T-cell (primary cell): ENCODE measurements around the gene FAM135A. TPM values are rescaled to one million over a fixed set of nuclear protein-coding genes. Genes with fewer than 3 reads are reported as not detected.

Experiments
- ATAC-seq, 4 experiments: fragments of 200-7000 bp in 3 of 4; fragments of 150-1000 bp in 1 of 4; cut with Tn5 transposase; replicated peaks in 1 of 4; 1 replicate in 3 of 4; 2 replicates in 1 of 4; pipeline ENCODE4 v1.10.0; 2021; ENCODE audit warnings: moderate library complexity in 3 of 4, mild to moderate bottlenecking in 2 of 4, moderate number of reproducible peaks in 1 of 4
- CTCF ChIA-PET, 2 donors: fragments of 300-600 bp; sonication (Branson Sonifier 250); formaldehyde crosslinking; loops; one replicate each; lab custom pipeline; 2022; ENCODE audit warnings: antibody characterized with exemption in 2 of 2; lab: Charles Lee
- POLR2A ChIA-PET, 2 donors: fragments of 300-600 bp; sonication (Branson Sonifier 250); formaldehyde crosslinking; loops; one replicate each; lab custom pipeline; 2022; ENCODE audit warnings: antibody characterized with exemption in 2 of 2; lab: Charles Lee
- DNase-seq, 35 experiments: peaks; one replicate each; pipeline versions ENCODE4 v3.0.0 to v3.0.0-alpha.2; 2013 to 2023
- H3K27ac ChIP-seq: one replicate; pipeline ENCODE4 v1.5.1; 2013; ENCODE audit warnings: low read length
- H3K27me3 ChIP-seq, 2 experiments: replicated peaks in 1 of 2; 1 replicate in 1 of 2; 2 replicates in 1 of 2; pipeline versions ENCODE4 v1.6.1 to v1.7.0; 2013; ENCODE audit warnings: low read length in 1 of 2, mixed read lengths in 1 of 2; ENCODE audit not compliant: control insufficient read depth in 2 of 2, insufficient read depth in 2 of 2; ENCODE audit errors: extremely low read depth in 1 of 2
- H3K36me3 ChIP-seq, 2 donors: 1 replicate in 1 of 2; 2 replicates in 1 of 2; pipeline versions ENCODE4 v1.6.1 to v1.7.0; 2013; ENCODE audit warnings: low read length in 1 of 2; ENCODE audit not compliant: control insufficient read depth in 2 of 2, insufficient read depth in 1 of 2; ENCODE audit errors: extremely low read depth in 1 of 2
- H3K4me1 ChIP-seq, 2 experiments: 1 replicate in 1 of 2; 2 replicates in 1 of 2; pipeline versions ENCODE4 v1.6.1 to v1.7.0; 2013; ENCODE audit warnings: low read length in 2 of 2, mixed read lengths in 1 of 2; ENCODE audit not compliant: insufficient read depth in 2 of 2, control insufficient read depth in 1 of 2; ENCODE audit errors: extremely low read depth in 1 of 2
- H3K4me3 ChIP-seq, 2 donors: 1 replicate in 1 of 2; 2 replicates in 1 of 2; pipeline versions ENCODE4 v1.5.1 to v1.7.0; 2013; ENCODE audit warnings: mild to moderate bottlenecking in 2 of 2, low read length in 1 of 2, moderate library complexity in 1 of 2; ENCODE audit not compliant: control insufficient read depth in 1 of 2; ENCODE audit errors: extremely low read depth in 1 of 2
- H3K9me3 ChIP-seq: 2 replicates; pipeline ENCODE4 v1.7.0; 2013
- H3K27ac Mint-ChIP-seq, 2 donors: one replicate each; pipeline ENCODE4 v1.8.0; 2020 to 2021; ENCODE audit warnings: mild to moderate bottlenecking in 2 of 2, mixed read lengths in 2 of 2
- H3K27me3 Mint-ChIP-seq, 2 donors: one replicate each; pipeline ENCODE4 v1.8.0; 2021 to 2022; ENCODE audit warnings: mixed read lengths in 2 of 2
- H3K36me3 Mint-ChIP-seq: one replicate; pipeline ENCODE4 v1.8.0; 2021; ENCODE audit warnings: mixed read lengths
- H3K4me1 Mint-ChIP-seq, 3 donors: one replicate each; pipeline ENCODE4 v1.8.0; 2020 to 2022; ENCODE audit warnings: mixed read lengths in 3 of 3, mild to moderate bottlenecking in 1 of 3
- H3K4me3 Mint-ChIP-seq, 3 donors: one replicate each; pipeline ENCODE4 v1.8.0; 2020 to 2022; ENCODE audit warnings: mild to moderate bottlenecking in 3 of 3, mixed read lengths in 3 of 3, moderate library complexity in 3 of 3
- H3K9me3 Mint-ChIP-seq, 3 donors: one replicate each; pipeline ENCODE4 v1.8.0; 2020 to 2022; ENCODE audit warnings: mixed read lengths in 3 of 3
- WGBS: methylation state at CpG from one replicate; pipeline ENCODE4 v1.1.5; 2013; ENCODE audit warnings: missing lambda C conversion rate; ENCODE audit not compliant: insufficient coverage; 5-methylcytosine and 5-hydroxymethylcytosine counted together
- total RNA-seq, 35 experiments: library from RNA in 6 of 35; stranded (reverse) in 6 of 35; fragments of 120-200 nt in 1 of 35; gene quantifications; one replicate each; pipeline versions ENCODE4 v1.2.1 to v1.2.4 and lab custom pipeline; 2013 to 2026

The FAM135A gene
- total RNA-seq, 5 donors from 2014 or later (not counting 1 experiment from before 2014, with no cell fraction given), result 6.4 to 8.4 (median 7.6) TPM

- H3K9me3 Mint-ChIP-seq, result no peaks in the 10 kb centered on the region
- H3K27me3 Mint-ChIP-seq, result peaks cover 5 to 9% of the 10 kb centered on the region in 2 donors
- H3K4me1 Mint-ChIP-seq, result no peaks in the 10 kb centered on the region
- no peak overlapping the region for H3K27ac Mint-ChIP-seq
- 80% methylated on average over 2 of the region's 11 CpGs for WGBS
- Histone ChIP-seq H3K4me3 (no peak overlapping the region), H3K9me3 (no peaks in the 10 kb centered on the region), H3K27me3 (no peaks in the 10 kb centered on the region), H3K36me3 (no peaks in the 10 kb centered on the region), H3K27ac (no peak overlapping the region), H3K4me1 (no peaks in the 10 kb centered on the region)
- CTCF ChIA-PET, result interaction anchor here in 1 of 2 donors (0.7 to 1.6 kb wide), 2 partner anchors 12 to 160 kb away, joined by 7 to 9 read pairs; no protein-coding TSS in a partner anchor
- no peaks in the 10 kb centered on the region for H3K36me3 Mint-ChIP-seq
- H3K4me3 Mint-ChIP-seq, result no peak overlapping the region
- ATAC-seq (no peak), DNase-seq (no peak)
- POLR2A ChIA-PET, result no interaction called here
These were observed 32.4 kb upstream of the FAM135A start for GRCh38 chr6:70380771-70381416.

GRCh38 chr6:70381417-70381782 is 31.9 kb upstream of the FAM135A start:
- H3K4me1 Mint-ChIP-seq, result no peaks in the 10 kb centered on the region
- no peak overlapping the region for H3K4me3 ChIP-seq
- CTCF ChIA-PET, result interaction anchor here in 1 of 2 donors (0.7 kb wide), 1 partner anchor 161 kb away, joined by 9 read pairs; no protein-coding TSS in a partner anchor
- no peaks in the 10 kb centered on the region for H3K27me3 ChIP-seq
- no peaks in the 10 kb centered on the region for H3K36me3 ChIP-seq
- no peaks in the 10 kb centered on the region for H3K4me1 ChIP-seq
- H3K27me3 Mint-ChIP-seq, result peaks cover 3 to 6% of the 10 kb centered on the region in 2 donors
- WGBS, result 60% methylated on average over 1 of the region's 5 CpGs
- ATAC-seq (no peak), DNase-seq (no peak)
- H3K4me3 Mint-ChIP-seq, result no peak overlapping the region
- POLR2A ChIA-PET, result interaction anchor here in 1 of 2 donors (0.6 kb wide), 1 partner anchor 95 kb away, joined by 5 read pairs; no protein-coding TSS in a partner anchor
- H3K36me3 Mint-ChIP-seq, result no peaks in the 10 kb centered on the region
- no peak overlapping the region for H3K27ac ChIP-seq
- H3K9me3 ChIP-seq, result no peaks in the 10 kb centered on the region
- no peak overlapping the region for H3K27ac Mint-ChIP-seq
- H3K9me3 Mint-ChIP-seq, result no peaks in the 10 kb centered on the region

GRCh38 chr6:70385901-70386300 is 27.4 kb upstream of the FAM135A start:
- Mint-ChIP-seq H3K4me3 (no peak overlapping the region), H3K27me3 (peaks cover 4 to 6% of the 10 kb centered on the region in 2 donors), H3K9me3 (no peaks in the 10 kb centered on the region), H3K36me3 (no peaks in the 10 kb centered on the region), H3K27ac (no peak overlapping the region), H3K4me1 (no peaks in the 10 kb centered on the region)
- H3K27me3 ChIP-seq, result no peaks in the 10 kb centered on the region
- DNase-seq (no peak), ATAC-seq (no peak)
- H3K4me3 ChIP-seq, result no peak overlapping the region
- H3K9me3 ChIP-seq, result no peaks in the 10 kb centered on the region
- no peaks in the 10 kb centered on the region for H3K36me3 ChIP-seq
- no peak overlapping the region for H3K27ac ChIP-seq
- ChIA-PET CTCF (interaction anchor here in 1 of 2 donors (1.0 kb wide), 1 partner anchor 17 kb away, joined by 3 read pairs; no protein-coding TSS in a partner anchor), POLR2A (no interaction called here)
- H3K4me1 ChIP-seq, result no peaks in the 10 kb centered on the region
- WGBS, result 40% methylated on average over 1 of the region's 1 CpG

- H3K27me3 ChIP-seq, result no peaks in the 10 kb centered on the region
- no CpG with 5 or more reads among the region's 1 CpG for WGBS
- H3K27ac ChIP-seq, result no peak overlapping the region
- H3K27me3 Mint-ChIP-seq, result peaks cover 17 to 19% of the 10 kb centered on the region in 2 donors
- no peaks in the 10 kb centered on the region for H3K36me3 ChIP-seq
- H3K9me3 Mint-ChIP-seq, result no peaks in the 10 kb centered on the region
- CTCF ChIA-PET, result interaction anchor here (0.6 to 1.0 kb wide), 5 partner anchors 14 to 73 kb away, joined by 3 to 4 read pairs (median 4); no protein-coding TSS in a partner anchor
- H3K4me3 Mint-ChIP-seq, result no peak overlapping the region
- H3K36me3 Mint-ChIP-seq, result no peaks in the 10 kb centered on the region
- POLR2A ChIA-PET, result interaction anchor here in 1 of 2 donors (0.6 kb wide), 1 partner anchor 33 kb away, joined by 3 read pairs; no protein-coding TSS in a partner anchor
- no peaks in the 10 kb centered on the region for H3K9me3 ChIP-seq
- no peak overlapping the region for H3K4me3 ChIP-seq
- no peak for DNase-seq
- H3K4me1 ChIP-seq, result no peaks in the 10 kb centered on the region
- H3K4me1 Mint-ChIP-seq, result no peaks in the 10 kb centered on the region
- ATAC-seq, result no peak
- no peak overlapping the region for H3K27ac Mint-ChIP-seq
These were observed 24.5 kb upstream of the FAM135A start for GRCh38 chr6:70388814-70389213.

GRCh38 chr6:70389261-70389660 is 24.0 kb upstream of the FAM135A start:
- ChIA-PET CTCF (interaction anchor here in 1 of 2 donors (0.6 to 1.0 kb wide), 3 partner anchors 14 to 73 kb away, joined by 3 to 4 read pairs (median 4); no protein-coding TSS in a partner anchor), POLR2A (interaction anchor here in 1 of 2 donors (0.6 kb wide), 1 partner anchor 32 kb away, joined by 3 read pairs; no protein-coding TSS in a partner anchor)
- Histone ChIP-seq H3K27ac (no peak overlapping the region), H3K4me3 (no peak overlapping the region), H3K27me3 (no peaks in the 10 kb centered on the region), H3K9me3 (no peaks in the 10 kb centered on the region), H3K36me3 (no peaks in the 10 kb centered on the region), H3K4me1 (no peaks in the 10 kb centered on the region)
- no peak overlapping the region for H3K27ac Mint-ChIP-seq
- H3K27me3 Mint-ChIP-seq, result peaks cover 17 to 19% of the 10 kb centered on the region in 2 donors
- ATAC-seq (no peak), DNase-seq (no peak)
- H3K36me3 Mint-ChIP-seq, result no peaks in the 10 kb centered on the region
- H3K9me3 Mint-ChIP-seq, result no peaks in the 10 kb centered on the region
- H3K4me1 Mint-ChIP-seq, result no peaks in the 10 kb centered on the region
- H3K4me3 Mint-ChIP-seq, result no peak overlapping the region

- POLR2A ChIA-PET, result no interaction called here
These were observed 23.2 kb upstream of the FAM135A start for GRCh38 chr6:70390067-70390466.

More at GRCh38 chr6:70390067-70390466, 23.2 kb upstream of the FAM135A start:
- Histone ChIP-seq H3K27ac (no peak overlapping the region), H3K4me1 (no peaks in the 10 kb centered on the region), H3K4me3 (no peak overlapping the region), H3K27me3 (peaks cover 0 to 2% of the 10 kb centered on the region in 2 experiments), H3K36me3 (no peaks in the 10 kb centered on the region), H3K9me3 (no peaks in the 10 kb centered on the region)
- H3K27me3 Mint-ChIP-seq, result peaks cover 21 to 23% of the 10 kb centered on the region in 2 donors
- ATAC-seq, result no peak
- H3K27ac Mint-ChIP-seq, result no peak overlapping the region
- WGBS, result no CpG with 5 or more reads among the region's 1 CpG
- no peaks in the 10 kb centered on the region for H3K36me3 Mint-ChIP-seq
- H3K4me3 Mint-ChIP-seq, result no peak overlapping the region
- CTCF ChIA-PET, result no interaction called here
- H3K4me1 Mint-ChIP-seq, result no peaks in the 10 kb centered on the region
- H3K9me3 Mint-ChIP-seq, result no peaks in the 10 kb centered on the region
- DNase-seq, result no peak
